Neural progenitor cell (in vitro differentiated cells): Measurements from ENCODE around the gene ELFN1.

Experiments
- EZH2 ChIP-seq: fragments of 200-600 bp; sonication (generic); IDR thresholded peaks from 2 replicates; pipeline ENCODE4 v1.6.1; 2017; ENCODE audit warnings: antibody characterized with exemption, mild to moderate bottlenecking, moderate library complexity
- TF ChIP-seq, protein P1 (sequence below): fragments of 200-600 bp; sonication (generic); IDR thresholded peaks from 2 replicates; pipeline ENCODE4 v1.5.1; 2017; ENCODE audit warnings: antibody characterized with exemption, mild to moderate bottlenecking

DNA sequence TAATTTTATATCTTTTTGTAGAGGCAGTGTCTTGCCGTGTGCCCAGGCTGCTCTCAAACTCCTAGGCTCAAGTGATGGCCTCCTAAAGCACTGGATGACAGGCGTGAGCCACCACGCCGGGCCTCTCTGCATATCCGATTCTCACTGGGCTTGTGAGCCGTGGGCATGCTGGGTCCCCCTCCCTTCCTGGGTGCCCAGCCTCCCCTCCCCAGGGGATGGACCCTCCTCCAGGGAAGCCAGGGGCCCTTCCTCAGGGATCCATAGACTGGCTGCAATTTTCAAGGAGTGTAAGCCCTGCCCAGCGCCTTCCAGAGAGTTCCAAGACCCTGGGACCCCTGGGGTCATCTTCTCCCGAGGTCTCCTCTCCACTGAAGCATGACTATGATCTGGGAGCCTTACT lies 23.7 kb upstream of the ELFN1 start:
- TF ChIP-seq, protein P1, sequence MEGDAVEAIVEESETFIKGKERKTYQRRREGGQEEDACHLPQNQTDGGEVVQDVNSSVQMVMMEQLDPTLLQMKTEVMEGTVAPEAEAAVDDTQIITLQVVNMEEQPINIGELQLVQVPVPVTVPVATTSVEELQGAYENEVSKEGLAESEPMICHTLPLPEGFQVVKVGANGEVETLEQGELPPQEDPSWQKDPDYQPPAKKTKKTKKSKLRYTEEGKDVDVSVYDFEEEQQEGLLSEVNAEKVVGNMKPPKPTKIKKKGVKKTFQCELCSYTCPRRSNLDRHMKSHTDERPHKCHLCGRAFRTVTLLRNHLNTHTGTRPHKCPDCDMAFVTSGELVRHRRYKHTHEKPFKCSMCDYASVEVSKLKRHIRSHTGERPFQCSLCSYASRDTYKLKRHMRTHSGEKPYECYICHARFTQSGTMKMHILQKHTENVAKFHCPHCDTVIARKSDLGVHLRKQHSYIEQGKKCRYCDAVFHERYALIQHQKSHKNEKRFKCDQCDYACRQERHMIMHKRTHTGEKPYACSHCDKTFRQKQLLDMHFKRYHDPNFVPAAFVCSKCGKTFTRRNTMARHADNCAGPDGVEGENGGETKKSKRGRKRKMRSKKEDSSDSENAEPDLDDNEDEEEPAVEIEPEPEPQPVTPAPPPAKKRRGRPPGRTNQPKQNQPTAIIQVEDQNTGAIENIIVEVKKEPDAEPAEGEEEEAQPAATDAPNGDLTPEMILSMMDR: no peak
- TF ChIP-seq EZH2: no peak
